H1 (cell line): ENCODE data around the gene MFGE8. TPM values are rescaled to one million over a fixed set of nuclear protein-coding genes. Genes with fewer than 3 reads are reported as not detected.

Experiments
- CTCF ChIA-PET: fragments of 300-600 bp; sonication (Branson Sonifier 250); formaldehyde crosslinking; loops from one replicate; lab custom pipeline; 2021; ENCODE audit not compliant: partially characterized antibody; lab: Charles Lee
- POLR2A ChIA-PET: fragments of 300-600 bp; sonication (Branson Sonifier 250); formaldehyde crosslinking; loops from one replicate; lab custom pipeline; 2021; ENCODE audit warnings: inconsistent platforms; ENCODE audit not compliant: partially characterized antibody; lab: Charles Lee
- DNase-seq, 2 experiments: peaks; one replicate each; pipeline versions ENCODE4 v3.0.0 to v3.0.0-alpha.2; 2010 to 2022; ENCODE audit warnings: low spot score in 2 of 2, low read depth in 1 of 2, mixed read lengths in 1 of 2
- FAIRE-seq: peaks from 2 replicates; lab custom pipeline; 2011; peaks lifted over from hg19 to GRCh38; lab: Jason Lieb, UNC
- H2AFZ ChIP-seq: 2 replicates; pipeline ENCODE4 v1.8.1; 2012; ENCODE audit warnings: low read length, inconsistent platforms
- H2AK5ac ChIP-seq: 2 replicates; pipeline ENCODE4 v1.6.1; 2013; ENCODE audit warnings: low read depth, low read length
- H2BK120ac ChIP-seq: replicated peaks from 2 replicates; pipeline ENCODE3; 2013; ENCODE audit warnings: low read depth, low read length, inconsistent platforms
- H2BK12ac ChIP-seq: 2 replicates; pipeline ENCODE4 v1.6.1; 2013; ENCODE audit warnings: low read depth, low read length
- H2BK15ac ChIP-seq: 2 replicates; pipeline ENCODE4 v1.6.1; 2013; ENCODE audit warnings: low read length
- H2BK20ac ChIP-seq: 2 replicates; pipeline ENCODE4 v1.6.1; 2013; ENCODE audit warnings: low read length
- H2BK5ac ChIP-seq: 2 replicates; pipeline ENCODE4 v1.6.1; 2013; ENCODE audit warnings: low read depth, low read length
- H3K14ac ChIP-seq: 2 replicates; pipeline ENCODE4 v1.6.1; 2013; ENCODE audit warnings: inconsistent platforms; ENCODE audit not compliant: insufficient read length
- H3K18ac ChIP-seq: 2 replicates; pipeline ENCODE4 v1.6.1; 2013; ENCODE audit warnings: low read length; ENCODE audit errors: extremely low read depth
- H3K23ac ChIP-seq: 2 replicates; pipeline ENCODE4 v1.6.1; 2013; ENCODE audit warnings: inconsistent platforms; ENCODE audit not compliant: insufficient read length
- H3K23me2 ChIP-seq: 2 replicates; pipeline ENCODE4 v1.6.1; 2013; ENCODE audit warnings: low read depth, low read length
- H3K27ac ChIP-seq: 2 replicates; pipeline ENCODE4 v1.6.1; 2011; ENCODE audit warnings: low read depth, low read length, inconsistent platforms
- H3K27me3 ChIP-seq, 4 experiments: replicated peaks in 1 of 4; 1 replicate in 1 of 4; 2 replicates in 3 of 4; pipeline versions ENCODE4 v1.6.1 to v1.8.1; 2011 to 2013; ENCODE audit warnings: low read length in 3 of 4, mild to moderate bottlenecking in 3 of 4, inconsistent platforms in 2 of 4, mixed read lengths in 2 of 4, moderate library complexity in 1 of 4; ENCODE audit not compliant: control insufficient read depth in 3 of 4, insufficient read depth in 3 of 4; ENCODE audit errors: extremely low read depth in 1 of 4
- H3K36me3 ChIP-seq, 4 experiments: 2 replicates each; pipeline versions ENCODE4 v1.6.1 to v1.8.1; 2011 to 2013; ENCODE audit warnings: mild to moderate bottlenecking in 4 of 4, low read length in 3 of 4, moderate library complexity in 2 of 4, control low read depth in 1 of 4, inconsistent platforms in 1 of 4; ENCODE audit not compliant: insufficient read depth in 4 of 4, control insufficient read depth in 2 of 4
- H3K4ac ChIP-seq: replicated peaks from 2 replicates; pipeline ENCODE3; 2013; ENCODE audit warnings: low read length, low read depth, mixed read lengths, inconsistent platforms; ENCODE audit not compliant: insufficient read length
- H3K4me1 ChIP-seq, 4 experiments: replicated peaks in 1 of 4; 1 replicate in 1 of 4; 2 replicates in 3 of 4; pipeline versions ENCODE4 v1.6.1 to v1.8.1; 2011 to 2013; ENCODE audit warnings: low read length in 3 of 4, inconsistent platforms in 2 of 4, mixed read lengths in 1 of 4; ENCODE audit not compliant: insufficient read depth in 4 of 4, control insufficient read depth in 3 of 4
- H3K4me2 ChIP-seq, 2 experiments: 2 replicates each; pipeline versions ENCODE4 v1.6.1 to v1.8.1; 2011 to 2013; ENCODE audit warnings: low read depth in 2 of 2, low read length in 2 of 2, control low read depth in 1 of 2, inconsistent platforms in 1 of 2, mild to moderate bottlenecking in 1 of 2; ENCODE audit not compliant: insufficient read depth in 1 of 2
- H3K4me3 ChIP-seq, 4 experiments: fragments of 200-600, 300-600 bp in 1 of 4; sonication (generic), shearing (Covaris generic), sonication (Bioruptor Twin) in 1 of 4; 2 replicates each; pipeline versions ENCODE4 v1.5.1 to v1.8.1; 2011 to 2016; ENCODE audit warnings: low read length in 4 of 4, low read depth in 3 of 4, control low read depth in 2 of 4, inconsistent platforms in 2 of 4, mild to moderate bottlenecking in 2 of 4, mixed read lengths in 1 of 4, moderate library complexity in 1 of 4; ENCODE audit not compliant: insufficient read depth in 2 of 4; ENCODE audit errors: extremely low read depth in 1 of 4
- H3K56ac ChIP-seq: replicated peaks from 2 replicates; pipeline ENCODE3; 2013; ENCODE audit warnings: low read depth, mild to moderate bottlenecking, mixed read lengths, low read length, inconsistent platforms; ENCODE audit not compliant: insufficient read length
- H3K79me1 ChIP-seq: 2 replicates; pipeline ENCODE4 v1.6.1; 2013; ENCODE audit warnings: low read depth, low read length, control low read depth
- H3K79me2 ChIP-seq, 2 experiments: 2 replicates each; pipeline versions ENCODE4 v1.6.1 to v1.8.1; 2012 to 2013; ENCODE audit warnings: low read length in 2 of 2, mild to moderate bottlenecking in 2 of 2, inconsistent platforms in 1 of 2; ENCODE audit not compliant: insufficient read depth in 2 of 2, control insufficient read depth in 1 of 2
- H3K9ac ChIP-seq, 4 experiments: replicated peaks in 1 of 4; 1 replicate in 1 of 4; 2 replicates in 3 of 4; pipeline versions ENCODE4 v1.6.1 to v1.8.1; 2011 to 2013; ENCODE audit warnings: low read depth in 3 of 4, low read length in 3 of 4, control low read depth in 2 of 4, mild to moderate bottlenecking in 2 of 4, moderate library complexity in 2 of 4, inconsistent platforms in 1 of 4; ENCODE audit errors: extremely low read depth in 1 of 4
- H3K9me3 ChIP-seq, 2 experiments: 2 replicates each; pipeline versions ENCODE4 v1.6.1 to v1.8.1; 2012 to 2013; ENCODE audit warnings: mild to moderate bottlenecking in 2 of 2, moderate library complexity in 2 of 2, control low read depth in 1 of 2, inconsistent platforms in 1 of 2, low read depth in 1 of 2, low read length in 1 of 2, mixed read lengths in 1 of 2; ENCODE audit not compliant: insufficient read depth in 2 of 2
- H4K20me1 ChIP-seq, 2 experiments: replicated peaks in 1 of 2; 2 replicates each; pipeline versions ENCODE3 to v1.8.1; 2011 to 2013; ENCODE audit warnings: inconsistent platforms in 2 of 2, low read length in 2 of 2, mild to moderate bottlenecking in 1 of 2; ENCODE audit not compliant: insufficient read depth in 2 of 2, control insufficient read depth in 1 of 2
- H4K5ac ChIP-seq: 2 replicates; pipeline ENCODE4 v1.6.1; 2013; ENCODE audit warnings: low read length, low read depth, mixed read lengths, inconsistent platforms; ENCODE audit not compliant: insufficient read length
- H4K8ac ChIP-seq: 2 replicates; pipeline ENCODE4 v1.8.0; 2013; ENCODE audit warnings: mild to moderate bottlenecking, moderate library complexity, low read length, inconsistent platforms; ENCODE audit not compliant: insufficient read depth; ENCODE audit errors: extremely low read depth
- H4K91ac ChIP-seq: replicated peaks from 2 replicates; pipeline ENCODE3; 2013; ENCODE audit warnings: low read length, mixed read lengths, inconsistent platforms; ENCODE audit not compliant: insufficient read length
- CTCF ChIP-seq, 3 experiments: IDR thresholded peaks; 1 replicate in 2 of 3; 2 replicates in 1 of 3; pipeline versions ENCODE4 v1.5.1 to v1.6.1; 2011; ENCODE audit warnings: low read length in 3 of 3, mild to moderate bottlenecking in 3 of 3, inconsistent platforms in 2 of 3, low read depth in 1 of 3, moderate library complexity in 1 of 3; ENCODE audit not compliant: insufficient read depth in 1 of 3; ENCODE audit errors: control extremely low read depth in 1 of 3
- GTF2F1 ChIP-seq: IDR thresholded peaks from 2 replicates; pipeline ENCODE4 v1.6.1; 2012; ENCODE audit warnings: low read depth, low read length, improper control_type of control experiment, borderline replicate concordance
- HDAC6 ChIP-seq: IDR thresholded peaks from one replicate; pipeline ENCODE4 v1.7.1; 2012; ENCODE audit warnings: low read depth, mild to moderate bottlenecking, inconsistent platforms, low read length, moderate library complexity
- PHF8 ChIP-seq: fragments of 200-600 bp; sonication (generic); conservative IDR thresholded peaks from 2 replicates; pipeline ENCODE4 v1.7.1; 2012; ENCODE audit warnings: low read depth, mild to moderate bottlenecking, inconsistent platforms, low read length, moderate library complexity
- POLR2A ChIP-seq, 2 experiments: IDR thresholded peaks; 1 replicate in 1 of 2; 2 replicates in 1 of 2; pipeline ENCODE4 v1.6.1; 2011; ENCODE audit warnings: low read depth in 2 of 2, low read length in 2 of 2, mild to moderate bottlenecking in 2 of 2; ENCODE audit errors: control extremely low read depth in 1 of 2
- POLR2AphosphoS5 ChIP-seq: IDR thresholded peaks from 2 replicates; pipeline ENCODE4 v1.6.1; 2011; ENCODE audit warnings: low read depth, low read length
- RNF2 ChIP-seq: fragments of 200-900, 300-1000 bp; sonication (generic); IDR thresholded peaks from 2 replicates; pipeline ENCODE4 v1.7.1; 2016; ENCODE audit warnings: borderline replicate concordance, low read depth, mild to moderate bottlenecking, antibody characterized with exemption, low read length; ENCODE audit not compliant: poor library complexity, severe bottlenecking; ENCODE audit errors: missing control alignments
- SIRT6 ChIP-seq: IDR thresholded peaks from one replicate; pipeline ENCODE4 v1.7.1; 2012; ENCODE audit warnings: low read length, inconsistent platforms
- TAF1 ChIP-seq: IDR thresholded peaks from 2 replicates; pipeline ENCODE4 v1.6.1; 2011; ENCODE audit warnings: mild to moderate bottlenecking, low read depth, low read length
- WGBS, 2 experiments: shearing (Covaris generic) in 1 of 2; methylation state at CpG; one replicate each; pipeline versions ENCODE4 v1.1.6 to v1.1.7; 2013 to 2015; ENCODE audit warnings: low lambda C conversion rate in 2 of 2, mixed read lengths in 2 of 2, inconsistent platforms in 1 of 2, low coverage in 1 of 2, missing lambda C conversion rate in 1 of 2; ENCODE audit not compliant: insufficient replicate concordance in 2 of 2, insufficient coverage in 1 of 2, insufficient read length in 1 of 2; ENCODE audit errors: extremely low coverage in 1 of 2, missing lambda C conversion rate in 1 of 2; 5-methylcytosine and 5-hydroxymethylcytosine counted together
- polyA plus RNA-seq, 7 experiments: library from polyadenylated mRNA; depleted of rRNA in 3 of 7; stranded (reverse) in 5 of 7; unstranded in 2 of 7; fragments of >200 nt in 5 of 7; fragments of 200-250 nt in 2 of 7; gene quantifications; 1 replicate in 5 of 7; 2 replicates in 1 of 7; 4 replicates in 1 of 7; pipeline versions ENCODE4 v1.2.1 to v1.2.3, GENCODE V29; 2011 to 2013; ENCODE audit warnings: missing spikeins in 2 of 7, mixed read lengths in 2 of 7
- total RNA-seq: library from RNA; stranded (reverse); fragmentation: NEBNext Ultra II Directional; extraction: Animal tissue kit (Norgen Biotek cat#: 25700); gene quantifications from 2 replicates; pipeline ENCODE4 v1.2.1, GENCODE V29; 2021

The MFGE8 gene
- total and polyA plus RNA-seq, 2 of the 8 experiments (the other 6 are each of a cell fraction or from before 2014, with no cell fraction given) = 1,237 to 2,117 TPM

GRCh38 chr15:88897142-88897455 is 16.1 kb downstream of the MFGE8 start:
- Histone ChIP-seq H2AK5ac (no peak overlapping the region), H4K20me1 (peaks cover 11 to 27% of the 10 kb centered on the region in 2 experiments), H3K27me3 (no peaks in the 10 kb centered on the region), H3K4me1 (peaks cover 0 to 37% (median 22%) of the 10 kb centered on the region in 4 experiments; a peak in 6 of 7 replicates), H3K9me3 (no peaks in the 10 kb centered on the region; a peak in 1 of 4 replicates), H3K79me1 (peaks cover 7% of the 10 kb centered on the region; the same call in 1 of the 2 replicates), H3K4me3 (peak overlapping the region in 1 of 4 experiments; percentile 12; a peak in 1 of 8 replicates), H2BK5ac (no peak overlapping the region), H3K36me3 (peaks cover 13 to 44% (median 27%) of the 10 kb centered on the region in 4 experiments), H3K23ac (no peak overlapping the region), H3K14ac (no peak overlapping the region), H3K9ac (no peak overlapping the region), H2AFZ (no peak overlapping the region), H3K23me2 (peaks cover 14% of the 10 kb centered on the region; the same call in 1 of the 2 replicates), H2BK20ac (no peak overlapping the region), H3K18ac (0 out of 2 replicates have a peak overlapping the region, but pooled peaks have one; percentile 73), H3K56ac (no peak overlapping the region), H4K5ac (no peak overlapping the region), H3K27ac (no peak overlapping the region), H4K8ac (no peak overlapping the region), H2BK120ac (no peak overlapping the region), H3K4ac (no peak overlapping the region), H3K79me2 (peaks cover 0 to 9% of the 10 kb centered on the region in 2 experiments; a peak in 1 of 4 replicates), H3K4me2 (peak overlapping the region; percentile 2 to 25; a peak in 2 of 4 replicates), H4K91ac (no peak overlapping the region), H2BK12ac (no peak overlapping the region), H2BK15ac (no peak overlapping the region)
- DNase-seq = no peak
- WGBS, 2 experiments = 59% methylated on average over 8 of the region's 8 CpGs; no CpG with 5 or more reads in 1 of the 2 experiments
- FAIRE-seq = no peak
- CTCF ChIA-PET = interaction anchor here (0.8 to 10.4 kb wide), 10 partner anchors 6 to 216 kb away, joined by 3 to 95 read pairs (median 5); no protein-coding TSS in a partner anchor
- TF ChIP-seq CTCF (IDR thresholded peaks at IDR 0.05; ENCODE audit: control extremely low read depth in 1 of 3, insufficient read depth in 1 of 3, low read depth in 1 of 3, low read length in 3 of 3) (no peak), GTF2F1 (no peak), SIRT6 (peak; percentile 28), HDAC6 (no peak), POLR2A (IDR thresholded peaks at IDR 0.05; ENCODE audit: control extremely low read depth in 1 of 2, low read depth in 2 of 2, low read length in 2 of 2) (peak in 1 of 2 experiments; percentile 84; a peak in 1 of 3 replicates), TAF1 (no peak), PHF8 (no peak), POLR2AphosphoS5 (peak; percentile 47; the same call in 1 of the 2 replicates), RNF2 (no peak)
- POLR2A ChIA-PET = interaction anchor here (0.7 to 27.2 kb wide), 28 partner anchors 12 to 342 kb away, joined by 3 to 607 read pairs (median 4); partner anchors contain the start of gene MFGE8
